NCI-H1436 (cell line): ENCODE results near the gene LCLAT1.
"Not testable (repeated sequence)": the region's sequence is repeated elsewhere in the genome, so short reads cannot be mapped to it uniquely, and the experiment has no call there.

Experiments
- DNase-seq: peaks from one replicate; lab custom pipeline; 2025; lab: John Stamatoyannopoulos, UW

Gene LCLAT1

GRCh38 chr2:30455114-30455738 lies 8.2 kb downstream of the LCLAT1 start:
- DNase-seq, result no peak

- no peak for DNase-seq
These were observed 9.1 kb downstream of the LCLAT1 start for GRCh38 chr2:30456106-30456505.

GRCh38 chr2:30456579-30456978 lies 9.5 kb downstream of the LCLAT1 start:
- DNase-seq, result no peak

GRCh38 chr2:30457296-30457695 lies 10.2 kb downstream of the LCLAT1 start:
- no peak for DNase-seq

- DNase-seq, result no peak
These were observed 12.1 kb downstream of the LCLAT1 start for GRCh38 chr2:30459140-30459539.

- DNase-seq, result no peak
These were observed 15.2 kb downstream of the LCLAT1 start for GRCh38 chr2:30462131-30462857.

- DNase-seq, result no peak
These were observed 16.5 kb downstream of the LCLAT1 start for GRCh38 chr2:30463535-30463934.

GRCh38 chr2:30464544-30465170 lies 17.6 kb downstream of the LCLAT1 start:
- no peak for DNase-seq

- DNase-seq, result no peak
These were observed 18.1 kb downstream of the LCLAT1 start for GRCh38 chr2:30465171-30465545.

GRCh38 chr2:30466216-30466615 lies 19.2 kb downstream of the LCLAT1 start:
- no peak for DNase-seq

- not testable (repeated sequence) for DNase-seq
These were observed 20.2 kb downstream of the LCLAT1 start for GRCh38 chr2:30467062-30467826.

GRCh38 chr2:30470426-30470825 lies 23.4 kb downstream of the LCLAT1 start:
- DNase-seq, result no peak

- DNase-seq, result no peak
These were observed 25.3 kb downstream of the LCLAT1 start for GRCh38 chr2:30472326-30472725.

- no peak for DNase-seq
These were observed 28.5 kb downstream of the LCLAT1 start for GRCh38 chr2:30475542-30475941.

GRCh38 chr2:30476636-30477035 lies 29.6 kb downstream of the LCLAT1 start:
- no peak for DNase-seq

- no peak for DNase-seq
These were observed 33.8 kb downstream of the LCLAT1 start for GRCh38 chr2:30480703-30481322.

- no peak for DNase-seq
These were observed 34.3 kb downstream of the LCLAT1 start for GRCh38 chr2:30481323-30481800.

GRCh38 chr2:30482011-30482410 lies 35.0 kb downstream of the LCLAT1 start:
- no peak for DNase-seq

- DNase-seq, result no peak
These were observed 37.1 kb downstream of the LCLAT1 start for GRCh38 chr2:30484145-30484544.

- DNase-seq, result no peak
These were observed 37.9 kb downstream of the LCLAT1 start for GRCh38 chr2:30484995-30485394.

GRCh38 chr2:30486655-30487054 lies 39.6 kb downstream of the LCLAT1 start:
- no peak for DNase-seq

GRCh38 chr2:30487603-30488002 lies 40.6 kb downstream of the LCLAT1 start:
- DNase-seq, result no peak
